HG02981 (cell line): ENCODE results near the gene ZNF205.

Source experiments
- ATAC-seq: cut with Tn5 transposase; IDR thresholded peaks from one replicate; pipeline ENCODE4 v1.9.1; 2021; ENCODE audit warnings: mild to moderate bottlenecking, moderate library complexity; ENCODE audit not compliant: unreplicated experiment

Gene ZNF205

DNA sequence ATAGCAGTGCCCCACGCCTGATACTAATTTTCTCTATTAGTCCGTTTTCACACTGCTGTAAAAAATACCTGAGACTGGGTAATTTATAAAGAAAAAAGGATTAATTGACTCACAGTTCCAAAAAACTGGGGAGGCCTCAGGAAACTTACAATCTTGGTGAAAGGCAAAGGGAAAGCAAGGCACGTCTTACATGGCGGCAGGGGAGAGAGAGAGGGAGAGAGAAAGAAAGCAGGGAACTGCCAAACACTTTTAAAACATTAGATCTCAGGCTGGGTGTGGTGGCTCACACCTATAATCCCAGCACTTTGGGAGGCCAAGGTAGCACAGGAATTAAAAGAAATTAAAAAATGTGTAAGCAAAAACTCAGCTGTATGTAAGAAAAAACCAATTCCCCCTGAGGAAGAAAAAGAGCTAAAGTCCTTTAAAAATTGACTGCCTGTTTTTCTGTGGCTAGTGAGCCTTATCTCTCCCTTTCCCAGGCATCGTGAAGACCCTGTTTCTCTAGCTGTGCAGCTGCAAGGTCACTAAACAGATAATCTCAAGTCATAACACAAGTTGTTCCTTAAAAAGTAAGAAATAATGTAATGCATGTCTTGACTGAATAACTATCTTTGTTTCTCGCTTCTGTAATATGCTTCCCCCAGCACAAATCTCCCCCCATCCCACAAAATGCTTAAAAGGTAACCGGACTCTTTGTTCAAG is 27.3 kb upstream of the ZNF205 start:
- ATAC-seq: no peak

DNA sequence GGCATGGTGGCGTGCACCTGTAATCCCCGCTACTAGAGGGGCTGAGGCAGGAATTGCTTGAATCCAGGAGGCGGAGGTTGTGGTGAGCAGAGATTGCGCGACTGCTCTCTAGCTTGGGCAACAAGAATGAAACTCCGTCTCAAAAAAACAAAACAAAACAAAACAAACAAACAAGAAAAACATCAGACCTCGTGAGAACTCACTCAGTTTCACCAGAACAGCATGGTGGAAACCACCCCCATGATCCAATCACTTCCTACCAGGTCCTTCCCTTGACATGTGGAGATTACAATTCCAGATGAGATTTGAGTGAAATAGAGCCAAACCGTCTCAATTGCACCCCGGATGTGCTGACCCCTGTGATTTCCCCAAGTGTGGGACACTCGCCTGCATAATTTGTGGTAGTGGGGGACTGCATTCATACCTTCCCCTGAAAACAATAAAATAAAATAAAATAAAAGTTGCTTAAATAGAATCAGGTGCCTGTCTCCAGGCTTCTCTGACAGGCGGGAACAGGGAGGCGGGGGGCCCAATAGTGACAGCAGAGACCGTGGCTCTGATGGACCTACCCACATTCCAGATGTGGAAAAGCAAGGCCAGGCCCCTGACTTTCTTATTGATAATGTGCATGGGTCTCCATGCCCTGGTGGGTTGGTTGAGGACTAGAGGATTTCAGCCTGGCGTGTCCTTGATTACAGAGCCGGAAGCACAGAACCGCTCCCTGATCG is 26.4 kb upstream of the ZNF205 start:
- no peak for ATAC-seq

DNA sequence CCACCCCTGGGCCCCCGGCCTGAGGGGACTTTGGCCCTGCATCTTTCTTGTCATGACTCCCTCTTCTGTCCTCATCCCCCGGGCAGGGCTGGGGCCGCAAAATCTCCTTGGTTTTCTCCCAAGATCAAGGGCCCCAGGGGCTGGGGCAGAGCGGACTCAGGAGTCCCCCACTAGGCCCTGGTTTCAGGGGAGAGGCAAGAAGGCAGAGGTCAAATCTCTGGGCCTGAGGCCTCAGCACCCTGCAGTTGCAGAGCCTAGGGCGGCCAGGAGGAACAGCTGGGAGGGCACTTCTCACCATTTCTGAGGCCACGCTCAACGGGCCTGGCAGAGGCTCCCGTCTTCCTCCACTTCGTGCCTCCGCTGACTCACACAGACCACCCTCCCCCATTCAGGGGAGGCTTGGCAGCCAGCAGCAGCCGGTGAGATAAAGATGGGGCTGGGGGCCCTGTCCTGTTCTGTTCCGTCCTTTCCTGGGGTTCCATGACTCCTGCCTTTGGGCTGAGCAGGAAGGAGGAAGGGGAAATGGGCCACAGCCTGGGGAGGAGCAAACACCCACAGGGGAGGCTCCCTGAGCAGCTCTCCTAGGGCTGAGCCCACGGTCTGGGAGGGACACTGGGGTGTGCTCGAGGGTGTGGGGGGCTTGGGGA is 25.7 kb upstream of the ZNF205 start:
- no peak for ATAC-seq

GRCh38 chr16:3087243-3088235 is 24.8 kb upstream of the ZNF205 start:
- no peak for ATAC-seq

DNA sequence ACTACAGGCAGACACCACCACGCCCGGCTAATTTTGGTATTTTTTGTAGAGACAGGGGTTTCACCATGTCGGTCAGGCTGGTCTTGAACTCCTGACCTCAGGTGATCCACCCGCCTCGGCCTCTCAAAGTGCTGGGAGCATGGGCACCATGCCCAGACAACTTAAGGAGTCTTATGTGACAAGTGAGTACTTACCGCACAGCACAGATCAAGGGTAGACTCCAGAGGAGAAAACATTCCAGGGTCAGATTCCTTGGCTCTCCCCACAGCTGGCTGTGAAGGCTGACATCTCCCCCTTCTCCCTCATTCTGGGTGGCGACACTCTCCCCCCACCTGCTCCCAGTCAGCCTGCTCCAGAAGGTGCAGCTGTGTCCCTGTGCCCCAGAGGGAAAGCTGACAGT is 23.9 kb upstream of the ZNF205 start:
- ATAC-seq: no peak

DNA sequence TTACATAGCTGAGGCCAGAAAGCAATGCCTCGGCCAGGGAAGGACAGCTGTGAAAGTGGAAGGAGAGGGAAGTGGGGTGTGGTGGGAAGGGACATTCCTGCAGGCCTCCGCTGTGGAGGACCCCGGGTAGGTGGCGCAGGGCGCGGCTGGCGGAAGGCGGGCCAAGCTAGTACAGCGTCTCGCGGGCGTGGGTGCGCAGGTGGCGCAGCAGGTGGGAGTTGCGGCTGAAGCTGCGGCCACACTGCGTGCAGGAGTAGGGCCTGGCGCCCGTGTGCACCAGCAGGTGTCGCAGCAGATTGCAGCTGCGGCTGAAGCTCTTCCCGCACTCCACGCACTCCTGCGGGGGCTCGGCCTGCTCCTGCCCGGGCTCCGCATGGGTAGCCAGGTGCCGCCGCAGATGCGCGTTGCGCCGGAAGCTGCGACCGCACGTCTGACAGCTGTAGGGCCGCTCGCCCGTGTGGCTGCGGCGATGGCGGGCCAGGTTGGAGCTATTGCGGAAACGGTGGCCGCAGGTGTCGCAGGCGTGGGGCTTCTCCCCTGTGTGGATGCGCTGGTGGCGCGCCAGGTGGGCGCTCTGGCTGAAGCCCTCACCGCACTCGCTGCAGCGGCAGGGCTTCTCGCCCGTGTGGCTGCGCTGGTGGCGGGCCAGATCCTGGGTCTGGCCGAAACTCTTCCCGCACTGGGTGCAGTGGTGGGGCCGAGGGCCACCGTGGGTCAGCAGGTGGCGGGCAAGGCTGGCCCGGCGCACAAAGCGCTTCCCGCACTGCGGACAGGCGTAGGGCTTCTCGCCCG is 23.3 kb upstream of the ZNF205 start:
- ATAC-seq: no peak

DNA sequence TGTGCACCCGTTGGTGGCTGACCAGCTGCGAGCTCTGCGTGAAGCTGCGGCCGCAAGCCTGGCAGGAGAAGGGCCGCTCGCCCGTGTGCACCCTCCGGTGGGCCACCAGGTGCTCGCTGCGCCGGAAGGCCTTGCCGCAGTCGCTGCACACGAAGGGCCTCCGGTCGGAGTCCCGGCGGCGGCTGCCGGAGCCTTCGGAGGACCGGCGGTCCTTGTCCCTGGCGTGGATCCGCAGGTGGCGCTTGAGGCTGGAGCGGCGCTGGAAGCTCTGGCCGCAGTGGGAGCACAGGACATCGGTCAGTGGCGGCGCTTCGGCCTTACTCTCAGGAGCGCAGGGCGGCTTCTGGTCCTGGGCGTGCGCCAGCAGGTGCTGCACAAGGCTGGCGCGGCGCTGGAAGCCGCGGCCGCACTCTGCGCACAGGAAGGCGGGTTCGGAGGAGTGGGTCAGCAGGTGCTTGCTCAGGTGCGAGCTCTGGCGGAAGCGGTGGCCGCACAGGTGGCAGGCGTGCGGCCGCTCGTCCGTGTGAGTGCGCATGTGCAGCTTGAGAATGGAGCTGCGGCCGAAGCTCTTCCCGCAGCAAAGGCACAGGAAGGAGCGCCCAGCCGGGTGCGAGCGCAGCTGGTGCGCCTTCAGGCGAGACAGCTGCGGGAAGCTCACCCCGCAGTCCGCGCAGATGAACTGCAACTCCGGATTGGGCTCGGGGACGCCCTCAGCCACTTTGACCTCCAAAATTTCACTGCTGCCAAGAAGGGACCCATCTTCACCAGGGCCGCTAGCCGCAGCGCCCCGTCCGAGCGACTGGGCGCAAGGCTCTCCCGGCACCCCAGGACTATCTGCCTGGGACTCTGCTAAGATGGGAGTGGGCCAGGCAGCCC is 22.4 kb upstream of the ZNF205 start:
- ATAC-seq: no peak

- no peak for ATAC-seq
Observed at GRCh38 chr16:3091551-3091950, 20.8 kb upstream of the ZNF205 start.

DNA sequence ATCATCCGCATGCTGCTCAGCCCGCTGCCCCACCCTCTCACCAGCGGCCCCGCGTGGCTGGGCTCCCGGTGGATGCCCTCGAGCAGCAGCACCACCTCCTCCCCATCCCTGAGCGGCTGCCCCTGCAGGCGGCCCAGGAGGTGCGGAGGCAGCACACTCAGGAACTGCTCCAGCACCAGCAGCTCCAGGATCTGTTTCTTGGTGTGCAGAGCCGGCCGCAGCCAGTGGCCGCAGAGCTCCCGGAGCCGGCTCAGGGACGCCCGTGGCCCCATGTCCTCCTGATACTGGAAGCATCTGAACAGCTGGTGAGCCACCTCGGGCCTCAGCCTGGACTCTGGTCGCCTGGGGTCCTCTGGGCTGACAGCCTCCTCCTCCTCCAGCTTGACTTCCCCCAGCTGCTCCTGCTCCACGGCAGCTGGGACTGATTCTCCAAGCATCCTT is 19.9 kb upstream of the ZNF205 start:
- no peak for ATAC-seq

DNA sequence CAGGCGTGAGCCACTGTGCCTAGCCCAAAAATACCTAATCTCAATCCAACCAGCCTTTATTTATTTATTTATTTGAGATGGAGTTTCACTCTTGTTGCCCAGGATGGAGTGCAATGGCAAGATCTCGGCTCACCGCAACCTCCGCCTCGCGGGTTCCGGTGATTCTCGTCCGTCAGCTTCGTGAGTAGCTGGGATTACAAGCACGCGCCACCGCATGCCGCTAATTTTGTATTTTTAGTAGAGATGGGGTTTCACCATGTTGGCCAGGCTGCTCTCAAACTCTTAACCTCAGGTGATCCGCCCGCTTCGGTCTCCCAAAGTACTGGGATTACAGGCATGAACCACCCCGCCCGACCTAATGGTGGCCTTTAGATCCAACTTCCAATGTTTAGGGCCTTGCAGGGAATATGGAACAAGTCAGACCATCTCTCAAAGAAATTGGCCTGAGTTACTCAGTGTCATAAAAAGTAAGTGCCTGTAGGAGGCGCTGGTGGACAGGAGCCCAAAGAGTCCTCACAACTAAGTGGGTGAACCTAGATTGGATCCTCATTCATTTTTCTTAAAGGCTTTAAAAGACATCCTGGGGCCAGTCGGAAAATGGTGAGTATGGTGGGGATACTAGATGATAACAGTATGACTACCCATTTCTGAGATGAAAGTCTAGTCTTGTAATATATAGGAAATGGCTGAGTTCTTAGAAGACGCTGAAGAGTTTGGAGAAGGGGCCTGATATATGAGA is 17.9 kb upstream of the ZNF205 start:
- no peak for ATAC-seq

DNA sequence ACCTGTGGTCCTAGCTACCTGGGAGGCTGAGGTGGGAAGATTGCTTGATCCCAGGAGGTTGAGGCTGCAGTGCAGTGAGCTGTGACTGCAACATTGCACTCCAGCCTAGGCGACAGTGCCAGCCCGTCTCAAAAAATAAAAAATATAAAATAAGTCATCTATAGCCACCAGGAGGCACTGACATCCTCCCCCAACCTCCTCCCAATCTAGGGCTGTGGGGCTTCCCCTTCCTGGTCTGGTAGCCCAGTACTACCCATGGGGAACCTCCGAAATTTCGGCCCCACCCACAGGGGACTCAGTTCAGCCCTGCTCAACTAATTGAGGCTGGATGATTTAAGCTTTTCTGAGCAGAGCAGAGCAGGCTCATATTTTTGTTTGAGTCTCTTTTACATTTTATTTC is 16.5 kb upstream of the ZNF205 start:
- peak; percentile 69 for ATAC-seq

- ATAC-seq: no peak
Observed at GRCh38 chr16:3096362-3096761, 16.0 kb upstream of the ZNF205 start.

- no peak for ATAC-seq
Observed at GRCh38 chr16:3097266-3097665, 15.1 kb upstream of the ZNF205 start.

DNA sequence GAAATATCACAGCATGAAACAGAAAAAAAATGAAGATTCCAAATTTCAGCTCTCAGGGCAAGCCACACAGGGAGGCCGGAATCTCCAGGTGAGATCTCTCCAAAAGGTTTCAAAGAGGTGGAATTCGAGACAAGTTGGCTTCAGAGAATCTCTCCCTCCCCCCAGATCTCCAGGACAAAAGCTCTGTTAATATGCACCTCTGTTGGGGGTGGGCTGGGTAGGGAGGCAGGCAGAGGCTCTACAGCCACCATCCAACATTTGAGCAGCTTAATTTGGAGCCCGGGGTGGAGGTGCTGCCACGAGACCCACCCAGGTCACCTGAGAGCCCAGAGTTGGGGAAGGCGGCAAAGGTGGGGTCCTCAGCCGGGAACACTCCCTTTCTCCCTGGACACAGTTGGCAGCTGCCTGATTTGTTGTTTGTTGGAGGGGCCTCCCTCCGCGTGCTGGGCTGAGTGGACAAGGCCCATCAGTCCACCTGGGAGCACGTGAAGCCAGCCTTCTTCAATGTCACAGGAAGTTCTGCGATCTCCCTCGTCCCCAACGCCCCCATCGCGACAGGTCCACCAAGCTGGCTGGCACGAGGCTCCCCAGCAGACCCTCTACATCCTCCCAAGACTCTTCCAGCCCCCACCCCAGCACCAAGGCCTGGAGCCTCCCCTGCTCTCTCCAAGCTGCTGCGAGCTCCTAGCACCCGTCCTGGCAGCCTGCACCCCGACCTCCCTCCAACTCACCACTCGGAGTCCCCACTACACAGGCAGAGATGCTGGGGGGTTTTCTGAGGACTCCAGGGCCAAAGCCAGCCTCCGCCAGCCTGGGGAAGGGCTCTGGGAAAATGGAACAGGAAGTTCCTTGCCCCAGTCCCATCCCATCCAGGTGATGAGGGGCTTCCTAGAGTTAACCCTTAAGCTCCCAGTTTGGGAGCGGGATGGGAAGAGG is 13.7 kb upstream of the ZNF205 start, which contains the start of gene ZSCAN10:
Gene ZSCAN10, minus strand, starts transcription at position 836 of the 936 bp plus-strand sequence. CDS start 6,357 bp downstream, outside the sequence.
- ATAC-seq: no peak

DNA sequence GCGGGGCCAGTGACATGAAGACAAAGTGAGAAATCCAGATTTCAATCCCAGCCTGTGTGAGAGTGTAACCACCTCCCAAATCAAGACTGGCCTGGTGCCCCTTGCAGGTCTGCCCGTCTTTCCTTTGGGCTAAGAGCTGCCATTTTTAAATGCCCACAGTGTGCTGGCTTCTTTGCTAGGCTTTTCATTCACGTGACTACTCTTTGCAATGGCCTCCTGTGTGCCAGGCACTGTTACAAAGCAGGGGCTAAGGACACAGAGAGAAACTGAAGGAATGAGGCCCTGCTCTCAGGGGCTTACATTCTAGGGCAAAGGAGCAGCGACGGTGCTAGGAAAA is 13.0 kb upstream of the ZNF205 start:
- ATAC-seq: no peak

GRCh38 chr16:3099732-3100499 is 12.5 kb upstream of the ZNF205 start:
- ATAC-seq: no peak
